NCI-H2029 (cell line): ENCODE data around the gene OSBPL10.

Experiments used
- DNase-seq: peaks from one replicate; lab custom pipeline; 2025; lab: John Stamatoyannopoulos, UW

OSBPL10 gene

DNA sequence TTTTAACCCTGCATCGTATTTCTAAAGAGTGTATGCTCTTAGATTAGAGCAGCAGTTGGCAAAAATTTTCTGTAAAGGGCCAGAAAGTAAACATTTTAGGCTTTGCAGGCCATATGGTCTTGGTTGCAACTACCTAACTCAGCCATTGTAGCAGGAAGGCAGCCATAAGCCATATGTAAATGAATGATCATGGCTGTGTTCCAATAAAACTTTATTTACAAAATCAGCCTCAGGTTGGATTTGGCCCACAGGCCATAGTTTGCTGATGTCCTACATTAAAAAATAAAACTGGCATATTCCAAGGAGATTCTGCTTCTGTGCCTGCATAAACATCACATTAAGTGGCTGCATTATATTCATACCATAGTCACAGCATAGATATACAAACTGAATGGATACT, 313.5 kb downstream of the OSBPL10 start:
- no peak for DNase-seq

GRCh38 chr3:31664031-31664430, 317.0 kb downstream of the OSBPL10 start:
- DNase-seq, result no peak

GRCh38 chr3:31661993-31662670, 318.9 kb downstream of the OSBPL10 start:
- no peak for DNase-seq

DNA sequence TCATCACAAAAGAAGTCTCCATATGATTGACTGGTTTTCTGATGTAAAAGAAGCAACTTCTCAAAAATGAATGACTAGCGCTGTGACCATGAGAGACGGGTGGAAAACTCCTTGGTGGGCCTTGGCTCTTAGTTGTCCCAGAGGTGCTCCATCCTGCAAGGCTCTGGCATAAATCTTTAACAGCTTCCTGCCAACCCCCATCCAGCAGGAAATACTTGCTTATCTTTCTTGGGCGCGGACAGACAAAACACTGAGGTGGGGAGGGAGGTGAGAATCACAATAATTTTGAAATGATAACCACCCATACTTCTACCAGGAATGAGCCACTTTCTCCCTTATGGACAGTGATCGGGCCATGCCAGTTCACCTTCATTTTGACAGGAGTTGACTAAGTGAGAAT, 319.8 kb downstream of the OSBPL10 start:
- DNase-seq, result no peak

GRCh38 chr3:31659246-31659645, 321.8 kb downstream of the OSBPL10 start:
- DNase-seq, result no peak

GRCh38 chr3:31654998-31655397, 326.1 kb downstream of the OSBPL10 start:
- no peak for DNase-seq

- no peak for DNase-seq
Measured at GRCh38 chr3:31653464-31653863, 327.6 kb downstream of the OSBPL10 start.

- DNase-seq, result no peak
Measured at GRCh38 chr3:31652296-31652695, 328.8 kb downstream of the OSBPL10 start.

GRCh38 chr3:31648286-31648968, 332.6 kb downstream of the OSBPL10 start:
- no peak for DNase-seq

DNA sequence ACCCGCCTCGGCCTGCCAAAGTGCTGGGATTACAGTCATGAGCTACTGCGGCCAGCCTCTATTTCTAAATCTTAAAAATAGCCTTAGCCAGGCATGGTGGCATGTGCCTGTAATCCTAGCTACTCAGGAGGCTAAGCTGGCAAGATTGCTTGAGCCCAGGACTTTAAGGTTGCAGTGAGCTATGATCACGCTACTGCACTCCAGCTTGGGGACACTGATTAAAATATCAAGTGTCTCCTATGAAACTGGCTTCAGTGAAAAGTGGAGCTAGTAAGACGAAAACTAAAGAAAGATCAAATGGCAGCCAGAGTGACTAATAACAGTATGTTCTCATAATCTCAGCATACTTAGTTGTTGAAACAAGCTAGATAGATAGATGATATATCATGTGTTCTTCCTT, 335.8 kb downstream of the OSBPL10 start:
- DNase-seq, result no peak

DNA sequence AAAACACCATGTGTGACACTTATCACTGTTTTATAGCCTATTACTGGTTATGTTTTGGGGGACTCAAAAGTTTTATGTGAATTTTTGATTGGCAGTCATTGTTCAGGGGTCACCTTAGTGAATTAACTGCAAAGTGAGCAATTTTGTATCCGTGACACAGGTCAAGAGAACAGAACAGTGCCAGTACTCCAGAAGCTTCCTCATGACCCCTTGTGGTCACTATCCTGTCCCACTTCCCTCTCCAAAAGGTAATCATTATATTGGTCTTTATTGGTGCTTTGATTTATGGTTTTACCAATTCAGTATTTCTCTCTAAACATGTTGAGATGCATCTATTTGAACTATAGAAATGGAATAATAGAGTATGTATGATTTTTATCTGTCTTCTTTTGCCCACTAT, 341.2 kb downstream of the OSBPL10 start:
- no peak for DNase-seq

- DNase-seq, result no peak
Measured at GRCh38 chr3:31636694-31637442, 344.2 kb downstream of the OSBPL10 start.

DNA sequence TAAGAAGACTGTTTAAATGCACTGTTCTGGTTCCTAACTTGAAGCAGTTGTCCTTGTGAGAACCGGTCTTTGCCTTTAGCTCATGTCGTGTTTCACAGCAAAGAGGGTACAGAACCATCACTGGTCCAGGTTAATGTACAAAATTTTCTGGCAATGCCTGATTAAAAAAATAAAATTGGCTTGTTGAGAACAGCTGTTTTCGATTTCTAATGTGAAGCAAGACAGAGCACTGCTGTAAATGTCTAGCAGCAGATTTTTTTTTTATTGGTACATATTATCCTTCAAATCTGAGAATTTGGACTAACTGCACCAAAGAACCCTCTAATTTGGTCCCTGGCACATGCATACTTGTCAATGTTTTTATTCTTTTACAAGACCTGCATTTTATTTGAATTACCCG, 345.0 kb downstream of the OSBPL10 start:
- DNase-seq, result no peak

- no peak for DNase-seq
Measured at GRCh38 chr3:31635545-31635944, 345.5 kb downstream of the OSBPL10 start.

DNA sequence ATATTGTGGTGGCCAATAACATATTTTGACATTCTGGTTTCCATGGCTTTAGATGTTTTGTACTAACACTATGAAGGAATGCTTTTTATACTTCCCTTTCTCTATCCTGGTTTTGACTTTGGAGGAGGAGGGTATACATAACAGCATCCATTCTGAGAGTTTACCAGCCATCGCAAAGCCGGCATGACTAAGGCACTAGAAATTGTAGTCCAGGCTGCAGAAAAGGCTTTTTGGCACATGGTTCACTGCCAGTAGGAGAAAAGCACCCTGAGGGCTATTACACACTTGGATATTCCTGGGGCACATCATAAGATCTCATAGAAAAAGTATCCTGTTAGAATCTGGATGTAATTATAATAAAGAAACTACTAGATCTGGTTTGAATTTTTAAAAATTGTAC, 346.6 kb downstream of the OSBPL10 start:
- no peak for DNase-seq

DNA sequence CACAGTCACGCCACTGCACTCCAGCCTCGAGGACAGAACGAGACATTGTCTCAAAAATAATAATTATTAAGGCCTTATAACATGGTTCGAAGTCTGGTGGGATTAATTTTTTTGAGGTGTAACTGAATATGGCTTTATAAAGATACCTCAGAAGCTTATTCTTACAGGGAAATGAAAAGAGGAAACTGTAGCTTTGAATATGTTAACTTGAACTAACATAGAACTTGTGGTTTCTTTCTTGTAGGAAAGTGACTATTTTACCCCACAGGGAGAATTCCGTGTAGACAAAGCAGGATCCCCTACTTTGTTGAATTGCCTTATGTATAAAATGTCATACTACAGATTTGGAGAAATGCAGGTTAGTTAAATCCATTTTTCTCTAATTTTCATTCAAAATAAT, 352.0 kb downstream of the OSBPL10 start:
- DNase-seq, result no peak

DNA sequence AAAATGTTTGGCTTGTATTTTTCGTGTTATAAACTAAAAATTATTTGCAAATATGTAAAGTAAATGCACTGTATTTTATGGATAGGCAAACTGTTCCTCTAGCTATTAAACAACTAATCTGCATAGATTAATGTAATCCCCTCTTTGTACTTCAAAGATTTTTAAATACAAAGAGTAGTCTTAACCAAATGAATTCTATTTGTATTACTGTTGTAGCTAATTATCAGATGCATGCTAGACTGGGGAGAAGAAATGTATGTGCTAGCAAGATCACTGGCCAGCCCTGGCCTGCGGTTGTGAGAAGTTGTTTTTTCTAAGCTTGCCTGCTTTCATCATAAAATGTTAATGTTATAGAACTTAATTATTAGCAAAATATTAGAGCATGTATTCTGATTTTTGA, 355.7 kb downstream of the OSBPL10 start:
- DNase-seq, result no peak

GRCh38 chr3:31624083-31624709, 356.9 kb downstream of the OSBPL10 start:
- DNase-seq, result no peak

DNA sequence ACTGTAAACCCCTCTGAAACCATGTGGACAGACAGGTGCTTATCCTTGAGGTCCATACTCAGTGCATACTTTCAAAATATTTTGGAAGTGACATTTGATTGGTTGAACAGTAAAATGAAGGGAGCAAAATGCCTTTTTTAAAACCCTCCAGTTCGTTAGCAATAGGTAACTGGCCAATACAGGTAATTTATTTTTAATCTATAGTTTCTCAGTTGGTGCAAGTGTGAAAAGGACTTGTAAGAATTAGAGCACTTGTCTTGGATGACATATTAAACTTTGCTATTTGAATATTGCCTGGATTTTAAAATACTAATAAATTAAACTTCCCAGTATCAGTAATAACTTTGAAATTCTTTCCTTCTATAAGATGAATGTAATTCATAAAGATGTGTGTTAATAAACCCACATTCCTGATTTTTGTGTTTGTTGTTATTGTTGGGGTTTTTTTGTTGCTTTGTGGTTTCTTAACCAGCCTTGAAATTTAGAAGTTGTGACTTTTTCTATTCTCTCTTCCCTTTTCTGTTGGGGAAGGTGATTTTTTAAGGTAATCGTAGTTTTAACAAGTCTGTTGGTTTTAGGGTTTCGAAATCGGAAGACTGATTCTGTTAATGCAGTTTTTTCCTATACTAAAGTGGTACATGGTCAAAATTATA, 358.3 kb downstream of the OSBPL10 start:
- DNase-seq, result no peak

DNA sequence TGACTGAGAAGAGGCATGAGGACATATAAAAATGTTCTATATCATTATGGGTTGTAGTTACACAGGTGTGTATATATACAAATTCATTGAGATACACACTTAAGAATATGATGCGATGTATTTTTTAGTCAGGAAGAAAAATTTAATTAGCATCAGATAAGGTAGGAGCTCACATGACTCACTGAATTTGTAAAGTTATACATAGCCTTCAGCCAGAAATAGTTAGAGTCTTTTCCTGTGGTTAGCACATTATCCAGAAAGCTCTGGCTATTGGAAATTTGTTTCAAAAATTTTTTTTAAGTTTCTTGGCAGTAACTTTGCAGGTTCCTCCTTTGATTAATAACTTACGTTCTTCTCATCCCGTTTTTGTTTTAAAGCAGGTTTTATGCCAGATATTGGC, 359.7 kb downstream of the OSBPL10 start:
- DNase-seq, result no peak

- DNase-seq, result no peak
Measured at GRCh38 chr3:31620656-31621055, 360.4 kb downstream of the OSBPL10 start.

- DNase-seq, result no peak
Measured at GRCh38 chr3:31616711-31617110, 364.4 kb downstream of the OSBPL10 start.
